IMR-90 (cell line): ENCODE measurements around the gene MKKS. TPM values are rescaled to one million over a fixed set of nuclear protein-coding genes. Genes with fewer than 3 reads are reported as not detected.

Experiments used
- ATAC-seq: fragments of 200-7000 bp; cut with Tn5 transposase; 2 replicates; pipeline ENCODE4 v1.9.1; 2020; ENCODE audit warnings: low read depth, mild to moderate bottlenecking, moderate library complexity
- BruUV-seq: library from RNA; stranded (reverse); fragments of 400-500 nt; replicated peaks from 2 replicates; lab custom pipeline; 2021; lab: Mats Ljungman, UMichigan
- CTCF ChIA-PET: fragments of 300-600 bp; formaldehyde crosslinking; extraction: SDS; loops from one replicate; lab custom pipeline; 2021; ENCODE audit warnings: antibody characterized with exemption; lab: Yijun Ruan, JAX
- POLR2A ChIA-PET: fragments of 300-600 bp; sonication (Branson Sonifier 250); formaldehyde crosslinking; loops from one replicate; lab custom pipeline; 2022; ENCODE audit warnings: antibody characterized with exemption; ENCODE audit not compliant: unreplicated experiment; lab: Charles Lee
- DNase-seq: peaks from one replicate; pipeline ENCODE4 v3.0.0; 2013
- H2AFZ ChIP-seq: replicated peaks from 2 replicates; pipeline ENCODE3; 2013; ENCODE audit warnings: low read length, mild to moderate bottlenecking; ENCODE audit not compliant: poor library complexity
- H2AK5ac ChIP-seq: 2 replicates; pipeline ENCODE4 v1.6.1; 2013; ENCODE audit warnings: low read depth, low read length, inconsistent platforms
- H2AK9ac ChIP-seq: replicated peaks from 2 replicates; pipeline ENCODE3; 2013; ENCODE audit warnings: mild to moderate bottlenecking, low read depth, low read length, moderate library complexity; ENCODE audit not compliant: poor library complexity
- H2BK120ac ChIP-seq: 2 replicates; pipeline ENCODE4 v1.6.1; 2013; ENCODE audit warnings: low read depth, low read length, inconsistent platforms
- H2BK15ac ChIP-seq: 3 replicates; pipeline ENCODE4 v1.6.1; 2013; ENCODE audit warnings: low read depth, low read length, inconsistent platforms
- H2BK20ac ChIP-seq: 2 replicates; pipeline ENCODE4 v1.6.1; 2013; ENCODE audit warnings: low read depth, mild to moderate bottlenecking, inconsistent platforms, low read length, moderate library complexity
- H2BK5ac ChIP-seq: 2 replicates; pipeline ENCODE4 v1.6.1; 2013; ENCODE audit warnings: mild to moderate bottlenecking, low read depth, low read length, inconsistent platforms; ENCODE audit not compliant: poor library complexity, severe bottlenecking
- H3K14ac ChIP-seq: replicated peaks from 2 replicates; pipeline ENCODE4 v1.6.1; 2013; ENCODE audit warnings: low read depth, low read length, inconsistent platforms
- H3K18ac ChIP-seq: 2 replicates; pipeline ENCODE4 v1.6.1; 2013; ENCODE audit warnings: low read depth, low read length, control low read depth
- H3K23ac ChIP-seq: 2 replicates; pipeline ENCODE4 v1.6.1; 2013; ENCODE audit warnings: low read depth, low read length, inconsistent platforms
- H3K27ac ChIP-seq: 2 replicates; pipeline ENCODE4 v1.5.1; 2013; ENCODE audit warnings: mild to moderate bottlenecking, control low read depth, low read length; ENCODE audit not compliant: insufficient read depth
- H3K27me3 ChIP-seq: 2 replicates; pipeline ENCODE4 v1.6.1; 2013; ENCODE audit warnings: low read length; ENCODE audit not compliant: control insufficient read depth, insufficient read depth
- H3K36me3 ChIP-seq: 2 replicates; pipeline ENCODE4 v1.6.1; 2013; ENCODE audit warnings: low read length, mixed read lengths; ENCODE audit not compliant: control insufficient read depth, insufficient read depth
- H3K4ac ChIP-seq: 2 replicates; pipeline ENCODE4 v1.6.1; 2013; ENCODE audit warnings: low read depth, low read length, inconsistent platforms
- H3K4me1 ChIP-seq: 2 replicates; pipeline ENCODE4 v1.6.1; 2013; ENCODE audit warnings: low read length, mixed read lengths; ENCODE audit not compliant: control insufficient read depth, insufficient read depth
- H3K4me2 ChIP-seq: 2 replicates; pipeline ENCODE4 v1.6.1; 2013; ENCODE audit warnings: low read depth, mild to moderate bottlenecking, control low read depth, low read length, moderate library complexity
- H3K4me3 ChIP-seq: 2 replicates; pipeline ENCODE4 v1.5.1; 2013; ENCODE audit warnings: low read depth, mild to moderate bottlenecking, control low read depth, low read length, moderate library complexity; ENCODE audit not compliant: insufficient read depth
- H3K56ac ChIP-seq: 2 replicates; pipeline ENCODE4 v1.6.1; 2013; ENCODE audit warnings: low read length, inconsistent platforms; ENCODE audit not compliant: insufficient read depth; ENCODE audit errors: extremely low read depth
- H3K79me1 ChIP-seq, 2 experiments: 2 replicates each; pipeline ENCODE4 v1.6.1; 2013; ENCODE audit warnings: low read length in 2 of 2, inconsistent platforms in 1 of 2, low read depth in 1 of 2
- H3K9ac ChIP-seq: 2 replicates; pipeline ENCODE4 v1.6.1; 2013; ENCODE audit warnings: low read depth, low read length, control low read depth
- H3K9me1 ChIP-seq: 2 replicates; pipeline ENCODE4 v1.6.1; 2013; ENCODE audit warnings: low read length, inconsistent platforms; ENCODE audit not compliant: insufficient read depth
- H3K9me3 ChIP-seq: 2 replicates; pipeline ENCODE4 v1.6.1; 2013; ENCODE audit warnings: low read length; ENCODE audit not compliant: control insufficient read depth, insufficient read depth
- H4K20me1 ChIP-seq: 2 replicates; pipeline ENCODE4 v1.6.1; 2013; ENCODE audit warnings: low read length, inconsistent platforms; ENCODE audit not compliant: insufficient read depth
- H4K5ac ChIP-seq: 2 replicates; pipeline ENCODE4 v1.6.1; 2013; ENCODE audit warnings: mild to moderate bottlenecking, low read depth, low read length, control low read depth
- H4K8ac ChIP-seq, 2 experiments: 2 replicates each; pipeline ENCODE4 v1.6.1; 2013; ENCODE audit warnings: low read depth in 2 of 2, low read length in 2 of 2, control low read depth in 1 of 2, inconsistent platforms in 1 of 2
- H4K91ac ChIP-seq: 2 replicates; pipeline ENCODE4 v1.6.1; 2013; ENCODE audit warnings: low read depth, low read length, inconsistent platforms; ENCODE audit not compliant: insufficient read depth
- BHLHE40 ChIP-seq: fragments of 150-350 bp; IDR thresholded peaks from 2 replicates; pipeline ENCODE4 v1.6.1; 2016; ENCODE audit warnings: mild to moderate bottlenecking, low read depth, low read length
- CEBPB ChIP-seq: IDR thresholded peaks from 2 replicates; pipeline ENCODE4 v1.6.1; 2012; ENCODE audit warnings: low read depth, low read length, improper control_type of control experiment
- CHD1 ChIP-seq: IDR thresholded peaks from 2 replicates; pipeline ENCODE4 v1.6.1; 2012; ENCODE audit warnings: low read depth, low read length, improper control_type of control experiment
- FOS ChIP-seq: fragments of 150-350 bp; IDR thresholded peaks from 2 replicates; pipeline ENCODE4 v1.6.1; 2016; ENCODE audit warnings: low read depth, low read length
- MAFK ChIP-seq: IDR thresholded peaks from 2 replicates; pipeline ENCODE4 v1.6.1; 2012; ENCODE audit warnings: low read depth, low read length, improper control_type of control experiment
- MAZ ChIP-seq: IDR thresholded peaks from 2 replicates; pipeline ENCODE4 v1.6.1; 2012; ENCODE audit warnings: low read depth, mild to moderate bottlenecking, low read length, improper control_type of control experiment, moderate library complexity, borderline replicate concordance
- NFE2L2 ChIP-seq: fragments of 150-350 bp; IDR thresholded peaks from 2 replicates; pipeline ENCODE4 v1.6.1; 2016; ENCODE audit warnings: low read depth, mild to moderate bottlenecking, low read length
- POLR2A ChIP-seq: IDR thresholded peaks from 2 replicates; pipeline ENCODE4 v1.6.1; 2012; ENCODE audit warnings: mild to moderate bottlenecking, low read depth, low read length
- RAD21 ChIP-seq: IDR thresholded peaks from 2 replicates; pipeline ENCODE4 v1.6.1; 2012; ENCODE audit warnings: low read length, improper control_type of control experiment
- RCOR1 ChIP-seq: IDR thresholded peaks from 2 replicates; pipeline ENCODE4 v1.6.1; 2012; ENCODE audit warnings: mild to moderate bottlenecking, low read length, improper control_type of control experiment; ENCODE audit not compliant: insufficient replicate concordance
- RFX5 ChIP-seq: IDR thresholded peaks from 2 replicates; pipeline ENCODE4 v1.8.0; 2012; ENCODE audit warnings: low read depth, mild to moderate bottlenecking, low read length, moderate library complexity
- SMC3 ChIP-seq: fragments of 150-350 bp; IDR thresholded peaks from 2 replicates; pipeline ENCODE4 v1.6.1; 2016; ENCODE audit warnings: low read depth, mild to moderate bottlenecking, antibody characterized with exemption, low read length, moderate library complexity
- WGBS, 2 experiments: methylation state at CpG; one replicate each; pipeline versions ENCODE4 v1.1.5 to v1.1.7; 2013; ENCODE audit warnings: missing lambda C conversion rate in 2 of 2; ENCODE audit not compliant: insufficient read length in 1 of 2; ENCODE audit errors: extremely low coverage in 2 of 2; 5-methylcytosine and 5-hydroxymethylcytosine counted together
- dilution Hi-C: fragments of 300-500 bp; cut with HindIII; formaldehyde crosslinking; loops from one replicate; pipeline ENCODE4 v1.14.3; 2018; ENCODE audit warnings: low sequenced_read_pairs; ENCODE audit not compliant: unreplicated experiment
- in situ Hi-C: fragments of 300-500 bp; cut with MboI; formaldehyde crosslinking; loops from 3 replicates; pipeline ENCODE4 v1.14.3; 2019; ENCODE audit warnings: low sequenced_read_pairs, inconsistent platforms, mixed read lengths
- intact Hi-C: fragments of 100-400 bp; cut with micrococcal nuclease; formaldehyde crosslinking; loops from 2 replicates; pipeline ENCODE4 v1.10.0; 2022
- polyA plus RNA-seq, 3 experiments: library from polyadenylated mRNA; depleted of rRNA; stranded (reverse); fragments of >200 nt; gene quantifications; 2 replicates each; pipeline ENCODE4 v1.2.3, GENCODE V29; 2012; ENCODE audit warnings: low replicate concordance in 1 of 3
- total RNA-seq: library from RNA; depleted of rRNA; stranded (reverse); fragments of >200 nt; gene quantifications from 2 replicates; pipeline ENCODE4 v1.2.3, GENCODE V29; 2012
- TF ChIP-seq, protein P1 (sequence below): fragments of 150-350 bp; IDR thresholded peaks from 2 replicates; pipeline ENCODE4 v1.6.1; 2017; ENCODE audit warnings: mild to moderate bottlenecking, antibody characterized with exemption, low read length, low read depth
- TF ChIP-seq, protein P2 (sequence below): fragments of 150-350 bp; IDR thresholded peaks from 2 replicates; pipeline ENCODE4 v1.6.1; 2016; ENCODE audit warnings: low read depth, mild to moderate bottlenecking, low read length, moderate library complexity, borderline replicate concordance
- TF ChIP-seq, protein P3 (sequence below): conservative IDR thresholded peaks from 2 replicates; pipeline ENCODE4 v1.5.1; 2012; ENCODE audit warnings: mild to moderate bottlenecking, low read depth, low read length, improper control_type of control experiment

The MKKS gene
- total and polyA plus RNA-seq, 2 of the 4 experiments (the other 2 are of a cell fraction): 6.9 to 7.5 TPM

DNA sequence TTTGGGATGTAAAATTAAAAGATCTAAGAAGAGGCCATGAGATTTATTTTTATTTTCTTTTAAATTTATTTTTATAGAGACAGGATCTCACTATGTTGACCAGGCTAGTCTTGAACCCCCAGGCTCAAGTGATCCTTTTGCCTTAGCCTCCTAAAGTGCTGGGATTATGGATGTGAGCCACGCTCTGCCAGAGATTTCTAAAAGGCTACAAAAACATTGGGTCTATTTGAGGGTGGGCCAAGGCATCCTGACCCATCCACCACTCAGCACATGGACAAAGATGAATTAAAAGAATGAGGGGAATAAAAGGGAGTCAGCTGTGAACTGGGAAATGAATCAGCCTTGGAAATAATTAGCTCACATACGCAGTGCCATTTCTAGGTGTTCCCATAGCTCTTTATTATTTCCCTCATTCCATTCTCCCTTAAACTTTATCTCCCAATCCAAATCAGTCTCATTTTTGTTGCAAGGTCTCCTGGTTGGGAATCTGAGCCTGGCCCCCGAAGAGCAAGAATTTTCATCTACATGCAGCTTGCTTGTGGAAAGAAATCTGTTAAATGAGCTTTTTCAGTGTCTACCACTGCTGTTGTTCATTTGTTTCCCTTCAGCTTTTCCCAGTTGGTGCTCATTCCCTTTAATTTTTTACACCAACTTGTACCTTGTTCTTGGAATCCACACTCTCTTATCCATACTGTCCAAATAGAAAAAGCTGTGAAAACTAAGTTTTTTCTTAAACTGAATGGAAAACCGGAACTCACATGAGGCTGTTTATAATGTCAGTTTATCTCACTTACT lies 66.9 kb downstream of the MKKS start:
- in situ Hi-C loops: no loop called here
- no peak overlapping the region for H3K9ac ChIP-seq
- TF ChIP-seq MAFK (no peak), SMC3 (no peak), RAD21 (no peak), FOS (no peak), RCOR1 (no peak), BHLHE40 (no peak), CEBPB (no peak), POLR2A (no peak), RFX5 (no peak), MAZ (no peak), NFE2L2 (no peak), CHD1 (no peak)
- TF ChIP-seq, protein P1, sequence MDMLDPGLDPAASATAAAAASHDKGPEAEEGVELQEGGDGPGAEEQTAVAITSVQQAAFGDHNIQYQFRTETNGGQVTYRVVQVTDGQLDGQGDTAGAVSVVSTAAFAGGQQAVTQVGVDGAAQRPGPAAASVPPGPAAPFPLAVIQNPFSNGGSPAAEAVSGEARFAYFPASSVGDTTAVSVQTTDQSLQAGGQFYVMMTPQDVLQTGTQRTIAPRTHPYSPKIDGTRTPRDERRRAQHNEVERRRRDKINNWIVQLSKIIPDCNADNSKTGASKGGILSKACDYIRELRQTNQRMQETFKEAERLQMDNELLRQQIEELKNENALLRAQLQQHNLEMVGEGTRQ: no peak
- TF ChIP-seq, protein P2, sequence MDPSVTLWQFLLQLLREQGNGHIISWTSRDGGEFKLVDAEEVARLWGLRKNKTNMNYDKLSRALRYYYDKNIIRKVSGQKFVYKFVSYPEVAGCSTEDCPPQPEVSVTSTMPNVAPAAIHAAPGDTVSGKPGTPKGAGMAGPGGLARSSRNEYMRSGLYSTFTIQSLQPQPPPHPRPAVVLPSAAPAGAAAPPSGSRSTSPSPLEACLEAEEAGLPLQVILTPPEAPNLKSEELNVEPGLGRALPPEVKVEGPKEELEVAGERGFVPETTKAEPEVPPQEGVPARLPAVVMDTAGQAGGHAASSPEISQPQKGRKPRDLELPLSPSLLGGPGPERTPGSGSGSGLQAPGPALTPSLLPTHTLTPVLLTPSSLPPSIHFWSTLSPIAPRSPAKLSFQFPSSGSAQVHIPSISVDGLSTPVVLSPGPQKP: no peak
- TF ChIP-seq, protein P3, sequence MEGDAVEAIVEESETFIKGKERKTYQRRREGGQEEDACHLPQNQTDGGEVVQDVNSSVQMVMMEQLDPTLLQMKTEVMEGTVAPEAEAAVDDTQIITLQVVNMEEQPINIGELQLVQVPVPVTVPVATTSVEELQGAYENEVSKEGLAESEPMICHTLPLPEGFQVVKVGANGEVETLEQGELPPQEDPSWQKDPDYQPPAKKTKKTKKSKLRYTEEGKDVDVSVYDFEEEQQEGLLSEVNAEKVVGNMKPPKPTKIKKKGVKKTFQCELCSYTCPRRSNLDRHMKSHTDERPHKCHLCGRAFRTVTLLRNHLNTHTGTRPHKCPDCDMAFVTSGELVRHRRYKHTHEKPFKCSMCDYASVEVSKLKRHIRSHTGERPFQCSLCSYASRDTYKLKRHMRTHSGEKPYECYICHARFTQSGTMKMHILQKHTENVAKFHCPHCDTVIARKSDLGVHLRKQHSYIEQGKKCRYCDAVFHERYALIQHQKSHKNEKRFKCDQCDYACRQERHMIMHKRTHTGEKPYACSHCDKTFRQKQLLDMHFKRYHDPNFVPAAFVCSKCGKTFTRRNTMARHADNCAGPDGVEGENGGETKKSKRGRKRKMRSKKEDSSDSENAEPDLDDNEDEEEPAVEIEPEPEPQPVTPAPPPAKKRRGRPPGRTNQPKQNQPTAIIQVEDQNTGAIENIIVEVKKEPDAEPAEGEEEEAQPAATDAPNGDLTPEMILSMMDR: no peak

More for the DNA sequence above, 66.9 kb downstream of the MKKS start:
- H3K18ac ChIP-seq: no peak overlapping the region
- ATAC-seq (no peak), DNase-seq (no peak)
- no peak overlapping the region for H4K5ac ChIP-seq
- CTCF ChIA-PET: interaction anchor here (1.1 kb wide), 1 partner anchor 9 kb away, joined by 3 read pairs; no protein-coding TSS in a partner anchor
- peaks cover 3% of the 10 kb centered on the region; the same call in 1 of the 2 replicates for H3K9me1 ChIP-seq
- no peaks in the 10 kb centered on the region for H3K36me3 ChIP-seq
- intact Hi-C loops: no loop called here
- H2BK15ac ChIP-seq: no peak overlapping the region
- H3K14ac ChIP-seq: no peak overlapping the region
- no peak overlapping the region for H4K91ac ChIP-seq
- no peak overlapping the region for H3K4me2 ChIP-seq
- no peaks in the 10 kb centered on the region for H3K9me3 ChIP-seq
- H2BK5ac ChIP-seq: no peak overlapping the region
- no peak overlapping the region for H2AK5ac ChIP-seq
- H3K79me1 ChIP-seq: no peaks in the 10 kb centered on the region; a peak in 1 of 4 replicates
- H3K4ac ChIP-seq: no peak overlapping the region
- H3K56ac ChIP-seq: no peak overlapping the region
- dilution Hi-C loops: no loop called here
- no peaks in the 10 kb centered on the region for H4K20me1 ChIP-seq
- no peaks in the 10 kb centered on the region; the same call in 1 of the 2 replicates for H3K27me3 ChIP-seq
- H2BK120ac ChIP-seq: no peak overlapping the region
- POLR2A ChIA-PET: no interaction called here
- H2AK9ac ChIP-seq: no peak overlapping the region
- H4K8ac ChIP-seq: no peak overlapping the region
- H2BK20ac ChIP-seq: no peak overlapping the region
- no peak overlapping the region for H3K4me3 ChIP-seq
- no CpG with 5 or more reads among the region's 4 CpGs for WGBS, 2 experiments
- no peak overlapping the region for H3K27ac ChIP-seq
- peaks cover 6% of the 10 kb centered on the region for H3K4me1 ChIP-seq
- H2AFZ ChIP-seq: no peak overlapping the region
- no peak overlapping the region for H3K23ac ChIP-seq
- BruUV-seq: no TSS peak
